Measurements from ENCODE around the gene RDH14. TPM values are rescaled to one million over a fixed set of nuclear protein-coding genes. Genes with fewer than 3 reads are reported as not detected.

Gene RDH14
- total and polyA plus RNA-seq, 2 of the 4 experiments (the other 2 are of a cell fraction), result 11.9 to 12.2 TPM

- no TSS peak for BruUV-seq (replicated peaks)
- POLR2A ChIA-PET (ENCODE audit: unreplicated experiment), result no interaction called here
- H3K14ac ChIP-seq (replicated peaks; ENCODE audit: low read depth, low read length), result no peak overlapping the region
- H3K4me3 ChIP-seq (ENCODE audit: insufficient read depth, low read depth, low read length), result no peak overlapping the region
- no peak overlapping the region for H2AK5ac ChIP-seq (ENCODE audit: low read depth, low read length)
- dilution Hi-C loops (cut with HindIII; ENCODE audit: low sequenced_read_pairs, unreplicated experiment), result no loop called here
- no peak overlapping the region for H3K18ac ChIP-seq (ENCODE audit: low read depth, low read length)
- no peaks in the 10 kb centered on the region for H4K20me1 ChIP-seq (ENCODE audit: insufficient read depth, low read length)
- H3K27me3 ChIP-seq (ENCODE audit: control insufficient read depth, insufficient read depth, low read length), result no peaks in the 10 kb centered on the region
- no peak overlapping the region for H3K4me2 ChIP-seq (ENCODE audit: low read depth, low read length)
- H3K23ac ChIP-seq (ENCODE audit: low read depth, low read length), result no peak overlapping the region
- TF ChIP-seq USF2 (IDR thresholded peaks at IDR 0.05; ENCODE audit: low read depth, low read length) (no peak), BHLHE40 (IDR thresholded peaks at IDR 0.05; ENCODE audit: low read depth, low read length) (no peak), ELK1 (IDR thresholded peaks at IDR 0.05; ENCODE audit: borderline replicate concordance, low read depth, low read length) (no peak), FOS (IDR thresholded peaks at IDR 0.05; ENCODE audit: low read depth, low read length) (no peak), MAFK (IDR thresholded peaks at IDR 0.05; ENCODE audit: low read depth, low read length) (no peak), CHD1 (IDR thresholded peaks at IDR 0.05; ENCODE audit: low read depth, low read length) (no peak), SMC3 (IDR thresholded peaks at IDR 0.05; ENCODE audit: low read depth, low read length) (no peak), RAD21 (IDR thresholded peaks at IDR 0.05; ENCODE audit: low read length) (no peak), CTCF (conservative IDR thresholded peaks at IDR 0.05; ENCODE audit: low read depth, low read length) (no peak), CEBPB (IDR thresholded peaks at IDR 0.05; ENCODE audit: low read depth, low read length) (no peak), RCOR1 (IDR thresholded peaks at IDR 0.05; ENCODE audit: insufficient replicate concordance, low read length) (no peak)
- no peak overlapping the region; the same call in 1 of the 2 replicates for H3K4ac ChIP-seq (ENCODE audit: low read depth, low read length)
- H3K4me1 ChIP-seq (ENCODE audit: control insufficient read depth, insufficient read depth, low read length), result no peaks in the 10 kb centered on the region
- no peak overlapping the region for H4K5ac ChIP-seq (ENCODE audit: low read depth, low read length)
- peaks cover 4% of the 10 kb centered on the region for H3K9me3 ChIP-seq (ENCODE audit: control insufficient read depth, insufficient read depth, low read length)
- H2AK9ac ChIP-seq (replicated peaks; ENCODE audit: low read depth, low read length, poor library complexity), result no peak overlapping the region
- H2BK15ac ChIP-seq (ENCODE audit: low read depth, low read length), result no peak overlapping the region
- whole genome bisulfite sequencing, 2 experiments (ENCODE audit: extremely low coverage in 2 of 2, insufficient read length in 1 of 2), result no CpG with 5 or more reads among the region's 1 CpG
- H3K36me3 ChIP-seq (ENCODE audit: control insufficient read depth, insufficient read depth, low read length), result no peaks in the 10 kb centered on the region
- DNase-seq (no peak), ATAC-seq (ENCODE audit: low read depth) (no peak; the same call in 1 of the 2 replicates)
- in situ Hi-C loops (cut with MboI; ENCODE audit: low sequenced_read_pairs), result no loop called here
- intact Hi-C loops (cut with micrococcal nuclease), result no loop called here
- H2BK5ac ChIP-seq (ENCODE audit: low read depth, low read length, poor library complexity, severe bottlenecking), result no peak overlapping the region
- H2AFZ ChIP-seq (replicated peaks; ENCODE audit: low read length, poor library complexity), result no peak overlapping the region
- H3K27ac ChIP-seq (ENCODE audit: insufficient read depth, low read length), result no peak overlapping the region
- no peaks in the 10 kb centered on the region for H3K79me1 ChIP-seq (ENCODE audit: low read depth in 1 of 2, low read length in 2 of 2)
- H4K91ac ChIP-seq (ENCODE audit: insufficient read depth, low read depth, low read length), result no peak overlapping the region
- no peak overlapping the region for H3K9ac ChIP-seq (ENCODE audit: low read depth, low read length)
- H2BK20ac ChIP-seq (ENCODE audit: low read depth, low read length), result no peak overlapping the region
- H2BK120ac ChIP-seq (ENCODE audit: low read depth, low read length), result no peak overlapping the region
- CTCF ChIA-PET, result interaction anchor here (0.9 kb wide), 1 partner anchor 9 kb away, joined by 3 read pairs; no protein-coding TSS in a partner anchor
- no peak overlapping the region for H3K56ac ChIP-seq (ENCODE audit: extremely low read depth, insufficient read depth, low read length)
- H4K8ac ChIP-seq (ENCODE audit: low read depth in 2 of 2, low read length in 2 of 2), result no peak overlapping the region
- no peaks in the 10 kb centered on the region for H3K9me1 ChIP-seq (ENCODE audit: insufficient read depth, low read length)
These were observed 33.0 kb upstream of the RDH14 start for GRCh38 chr2:18593496-18593895.

Data from IMR-90 (cell line).